OCI-LY3 (cell line): ENCODE measurements around the gene SEMA3C.

Experiments used
- H2AFZ ChIP-seq: fragments of 200-600, 300-600 bp; shearing (Covaris generic); 2 replicates; pipeline ENCODE4 v1.6.0; 2014; ENCODE audit warnings: antibody characterized with exemption, low read depth, low read length
- H3K27ac ChIP-seq: fragments of 200-600, 300-600 bp; sonication (generic); 2 replicates; pipeline ENCODE4 v1.5.1; 2014; ENCODE audit warnings: mild to moderate bottlenecking, low read length, moderate library complexity, mixed read lengths
- H3K27me3 ChIP-seq: fragments of 200-600, 300-600 bp; sonication (generic); 2 replicates; pipeline ENCODE4 v1.6.1; 2014; ENCODE audit warnings: low read depth, low read length, mixed read lengths
- H3K36me3 ChIP-seq: fragments of 200-600, 300-600 bp; sonication (generic); replicated peaks from 2 replicates; pipeline ENCODE3; 2014; ENCODE audit warnings: low read depth, low read length, mixed read lengths
- H3K4me1 ChIP-seq: fragments of 300-600, 200-600 bp; sonication (generic); 2 replicates; pipeline ENCODE4 v1.6.1; 2014; ENCODE audit warnings: low read length, mixed read lengths
- H3K4me2 ChIP-seq: fragments of 200-600, 300-600 bp; sonication (generic); 2 replicates; pipeline ENCODE4 v1.6.1; 2014; ENCODE audit warnings: low read length, mixed read lengths
- H3K4me3 ChIP-seq: fragments of 300-600, 200-600 bp; sonication (generic); 2 replicates; pipeline ENCODE4 v1.5.1; 2014; ENCODE audit warnings: antibody characterized with exemption, mild to moderate bottlenecking, low read length, moderate library complexity
- H3K79me2 ChIP-seq: fragments of 300-600, 200-600 bp; shearing (Covaris generic); 2 replicates; pipeline ENCODE4 v1.6.1; 2014; ENCODE audit warnings: mild to moderate bottlenecking, low read length, mixed read lengths
- H3K9ac ChIP-seq: fragments of 300-600, 200-600 bp; shearing (Covaris generic); 2 replicates; pipeline ENCODE4 v1.6.0; 2014; ENCODE audit warnings: mild to moderate bottlenecking, low read length, moderate library complexity
- H3K9me3 ChIP-seq: fragments of 200-600, 300-600 bp; shearing (Covaris generic); 2 replicates; pipeline ENCODE4 v1.6.1; 2014; ENCODE audit warnings: low read length, mixed read lengths; ENCODE audit not compliant: insufficient read depth
- H4K20me1 ChIP-seq: fragments of 200-600, 300-600 bp; sonication (generic); 2 replicates; pipeline ENCODE4 v1.6.1; 2016; ENCODE audit warnings: low read length, mixed read lengths; ENCODE audit not compliant: insufficient read depth
- CTCF ChIP-seq: fragments of 200-600, 300-600 bp; sonication (generic); IDR thresholded peaks from 2 replicates; pipeline ENCODE4 v1.5.1; 2014; ENCODE audit warnings: antibody characterized with exemption, low read length, low read depth
- EZH2phosphoT487 ChIP-seq: fragments of 200-600 bp; shearing (Covaris generic); IDR thresholded peaks from 2 replicates; pipeline ENCODE4 v1.6.1; 2018; ENCODE audit warnings: antibody characterized with exemption, mixed run types, low read depth

SEMA3C gene

DNA sequence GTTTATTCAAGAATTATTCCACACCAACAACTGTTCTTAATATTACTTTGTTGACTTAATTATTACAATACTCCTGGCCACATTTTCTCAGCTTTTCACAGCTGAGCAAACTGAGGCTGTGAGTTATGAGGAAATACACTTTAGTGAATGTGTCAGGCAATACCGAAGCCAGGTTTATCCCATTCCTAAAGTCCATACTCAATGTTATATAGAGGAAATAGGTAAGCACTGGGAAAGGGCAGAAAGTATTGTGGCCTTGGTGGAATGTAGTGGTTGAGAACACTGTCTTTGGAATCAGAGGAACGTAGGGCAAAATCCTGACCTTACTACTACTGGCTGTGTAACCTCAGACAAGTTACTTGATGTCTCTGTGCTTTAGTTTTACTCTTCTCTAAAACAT, 169.6 kb downstream of the SEMA3C start:
- Histone ChIP-seq H3K4me3 (no peak overlapping the region), H4K20me1 (no peaks in the 10 kb centered on the region), H3K27me3 (no peaks in the 10 kb centered on the region), H3K9ac (no peak overlapping the region), H3K9me3 (no peaks in the 10 kb centered on the region), H3K27ac (no peak overlapping the region), H3K4me1 (no peaks in the 10 kb centered on the region), H3K36me3 (no peaks in the 10 kb centered on the region), H3K79me2 (no peaks in the 10 kb centered on the region), H3K4me2 (no peak overlapping the region), H2AFZ (no peak overlapping the region)
- no peak for TF ChIP-seq EZH2phosphoT487
- no peak for TF ChIP-seq CTCF

DNA sequence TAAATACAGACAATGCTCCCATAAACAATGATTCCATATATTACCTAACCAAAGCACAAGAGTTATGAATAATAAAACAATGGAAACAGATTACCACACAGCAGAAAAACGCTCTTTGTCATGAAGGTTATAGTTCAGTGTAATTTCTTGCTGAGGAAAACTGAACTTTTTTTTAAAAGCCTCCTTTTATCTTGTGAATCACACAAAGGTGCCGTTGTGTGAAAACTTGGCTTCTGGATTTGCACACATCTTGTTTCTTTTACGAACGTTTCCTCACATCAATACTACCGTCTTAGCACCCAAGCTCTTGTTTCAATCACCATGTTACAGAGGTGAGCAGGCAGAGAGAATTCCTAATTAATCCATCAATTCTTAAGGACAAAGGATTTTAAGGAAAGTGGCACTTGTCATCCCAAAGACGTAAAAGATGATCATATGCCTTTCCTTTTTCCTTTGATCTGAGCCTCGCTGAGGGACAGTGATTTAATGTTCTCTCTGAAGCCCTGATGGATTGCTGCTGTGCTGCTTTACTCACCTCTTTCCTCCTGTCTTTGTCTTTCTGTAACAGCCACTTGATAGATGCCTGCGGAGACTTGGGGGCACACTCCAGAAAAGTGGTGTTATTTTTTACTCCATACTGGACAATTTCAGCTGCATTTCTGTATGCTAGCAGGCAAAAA, 170.3 kb downstream of the SEMA3C start:
- H3K36me3 ChIP-seq, result no peaks in the 10 kb centered on the region
- no peaks in the 10 kb centered on the region for H3K4me1 ChIP-seq
- no peak overlapping the region for H3K27ac ChIP-seq
- no peaks in the 10 kb centered on the region for H3K27me3 ChIP-seq
- no peak overlapping the region for H3K4me2 ChIP-seq
- TF ChIP-seq CTCF, result no peak
- TF ChIP-seq EZH2phosphoT487, result no peak
- H3K9ac ChIP-seq, result no peak overlapping the region
- no peak overlapping the region for H2AFZ ChIP-seq
- no peaks in the 10 kb centered on the region for H3K9me3 ChIP-seq
- no peaks in the 10 kb centered on the region for H3K79me2 ChIP-seq
- no peak overlapping the region for H3K4me3 ChIP-seq
- no peaks in the 10 kb centered on the region for H4K20me1 ChIP-seq

DNA sequence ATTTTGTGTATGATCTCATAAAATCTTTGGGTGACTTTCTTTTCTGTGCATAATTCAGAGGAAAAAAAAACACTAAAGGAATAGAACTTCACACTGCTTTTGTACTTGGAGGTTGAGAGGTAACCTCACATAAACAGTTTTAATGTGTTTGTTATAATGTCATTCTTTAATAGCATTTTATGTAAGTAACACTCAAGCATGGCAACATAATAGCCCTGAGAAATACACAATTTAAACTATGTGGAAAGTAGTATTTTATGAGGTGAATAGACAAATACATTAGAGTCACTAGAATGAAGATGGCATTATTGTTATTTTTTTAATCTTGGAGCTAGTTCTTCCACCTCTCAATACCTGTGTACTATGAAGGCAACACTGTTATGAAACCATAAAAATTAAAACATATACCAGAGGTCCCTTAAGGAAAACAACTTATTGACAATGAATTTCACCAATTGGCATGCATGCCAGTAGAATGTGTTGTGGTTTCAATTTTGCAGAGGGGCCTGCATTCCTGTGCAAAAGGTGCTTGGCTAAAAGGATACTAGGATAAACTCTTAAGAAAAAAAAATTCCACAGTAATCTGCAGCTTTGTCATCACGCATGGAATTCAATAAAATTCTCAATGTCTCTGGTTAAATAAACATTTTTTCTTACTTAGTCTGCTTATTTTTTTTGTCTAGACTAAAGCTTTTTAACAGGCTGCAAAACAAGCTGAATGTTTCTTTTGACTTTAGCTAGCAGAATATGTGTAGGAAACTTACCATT, 177.9 kb downstream of the SEMA3C start:
- no peak overlapping the region for H3K9ac ChIP-seq
- H3K4me1 ChIP-seq, result no peaks in the 10 kb centered on the region
- H3K27me3 ChIP-seq, result no peaks in the 10 kb centered on the region
- TF ChIP-seq CTCF (no peak), EZH2phosphoT487 (no peak)
- no peaks in the 10 kb centered on the region for H3K79me2 ChIP-seq
- no peak overlapping the region for H2AFZ ChIP-seq
- no peaks in the 10 kb centered on the region for H3K36me3 ChIP-seq
- H3K4me3 ChIP-seq, result no peak overlapping the region
- H3K9me3 ChIP-seq, result no peaks in the 10 kb centered on the region
- no peak overlapping the region for H3K4me2 ChIP-seq
- H3K27ac ChIP-seq, result no peak overlapping the region
- no peaks in the 10 kb centered on the region for H4K20me1 ChIP-seq

- H3K9ac ChIP-seq, result no peak overlapping the region
- no peaks in the 10 kb centered on the region for H3K36me3 ChIP-seq
- H3K27me3 ChIP-seq, result no peaks in the 10 kb centered on the region
- no peak for TF ChIP-seq CTCF
- TF ChIP-seq EZH2phosphoT487, result no peak
- no peak overlapping the region for H2AFZ ChIP-seq
- H3K27ac ChIP-seq, result no peak overlapping the region
- peaks cover 6% of the 10 kb centered on the region; the same call in 1 of the 2 replicates for H3K4me1 ChIP-seq
- H4K20me1 ChIP-seq, result no peaks in the 10 kb centered on the region
- no peaks in the 10 kb centered on the region for H3K79me2 ChIP-seq
- H3K4me2 ChIP-seq, result no peak overlapping the region
- no peak overlapping the region for H3K4me3 ChIP-seq
- H3K9me3 ChIP-seq, result no peaks in the 10 kb centered on the region
Measured at GRCh38 chr7:80736371-80737125, 182.3 kb downstream of the SEMA3C start.
